B cell (primary cell): ENCODE data around the gene PDXP. TPM values are rescaled to one million over a fixed set of nuclear protein-coding genes. Genes with fewer than 3 reads are reported as not detected.
A peak's percentile ranks its signal among the peaks of the same experiment; 100 is the strongest.

Experiments
- ATAC-seq: fragments of 200-7000 bp; cut with Tn5 transposase; one replicate; pipeline ENCODE4 v1.10.0; 2021; ENCODE audit warnings: low read depth, mild to moderate bottlenecking, moderate number of reproducible peaks, moderate library complexity
- CTCF ChIA-PET: fragments of 350-600 bp; sonication (Branson Sonifier 250); formaldehyde crosslinking; loops from one replicate; lab custom pipeline; 2021; ENCODE audit warnings: antibody characterized with exemption, inconsistent platforms; lab: Charles Lee
- POLR2A ChIA-PET: fragments of 350-600 bp; sonication (Branson Sonifier 250); formaldehyde crosslinking; loops from one replicate; lab custom pipeline; 2021; ENCODE audit warnings: antibody characterized with exemption; lab: Charles Lee
- DNase-seq: peaks from one replicate; pipeline ENCODE4 v3.0.0; 2013
- H2AFZ ChIP-seq: 2 replicates; pipeline ENCODE4 v1.6.1; 2012; ENCODE audit warnings: mild to moderate bottlenecking, low read depth, low read length; ENCODE audit not compliant: insufficient read depth, poor library complexity, severe bottlenecking
- H3K27ac ChIP-seq, 2 donors: 1 replicate in 1 of 2; 2 replicates in 1 of 2; pipeline ENCODE4 v1.5.1; 2012 to 2013; ENCODE audit warnings: low read length in 2 of 2, mild to moderate bottlenecking in 2 of 2, moderate library complexity in 1 of 2
- H3K27me3 ChIP-seq, 4 experiments: fragments of 200-600 bp in 1 of 4; sonication (generic) in 1 of 4; replicated peaks in 1 of 4; 1 replicate in 2 of 4; 2 replicates in 2 of 4; pipeline versions ENCODE4 v1.6.1 to v1.7.0; 2013 to 2016; ENCODE audit warnings: low read length in 3 of 4, mild to moderate bottlenecking in 2 of 4, mixed read lengths in 1 of 4, moderate library complexity in 1 of 4; ENCODE audit not compliant: insufficient read depth in 4 of 4, control insufficient read depth in 3 of 4; ENCODE audit errors: control extremely low read depth in 1 of 4
- H3K36me3 ChIP-seq, 2 experiments: replicated peaks in 1 of 2; 1 replicate in 1 of 2; 2 replicates in 1 of 2; pipeline versions ENCODE4 v1.6.1 to v1.7.1; 2013; ENCODE audit warnings: low read length in 1 of 2; ENCODE audit not compliant: insufficient read depth in 2 of 2, control insufficient read depth in 1 of 2; ENCODE audit errors: control extremely low read depth in 1 of 2, extremely low read depth in 1 of 2
- H3K4me1 ChIP-seq, 2 donors: fragments of 200-600 bp in 1 of 2; sonication (generic) in 1 of 2; 1 replicate in 1 of 2; 2 replicates in 1 of 2; pipeline versions ENCODE4 v1.5.1 to v1.6.1; 2013 to 2017; ENCODE audit warnings: low read length in 2 of 2; ENCODE audit not compliant: control insufficient read depth in 2 of 2, insufficient read depth in 2 of 2
- H3K4me2 ChIP-seq: replicated peaks from 2 replicates; pipeline ENCODE3; 2012; ENCODE audit warnings: mild to moderate bottlenecking, low read depth, low read length; ENCODE audit not compliant: poor library complexity, severe bottlenecking
- H3K4me3 ChIP-seq, 5 experiments: fragments of 200-600 bp in 1 of 5; sonication (generic) in 1 of 5; 1 replicate in 3 of 5; 2 replicates in 2 of 5; pipeline versions ENCODE4 v1.5.1 to v1.7.0; 2011 to 2016; ENCODE audit warnings: low read length in 4 of 5, mild to moderate bottlenecking in 4 of 5, low read depth in 2 of 5, control low read depth in 1 of 5, moderate library complexity in 1 of 5; ENCODE audit not compliant: insufficient read depth in 1 of 5; ENCODE audit errors: control extremely low read depth in 1 of 5, extremely low read depth in 1 of 5
- H3K79me2 ChIP-seq: fragments of 200-600 bp; sonication (generic); one replicate; pipeline ENCODE4 v1.6.0; 2016; ENCODE audit warnings: low read length; ENCODE audit not compliant: control insufficient read depth, insufficient read depth
- H3K9ac ChIP-seq: fragments of 200-600 bp; sonication (generic); 2 replicates; pipeline ENCODE4 v1.6.1; 2017; ENCODE audit warnings: mild to moderate bottlenecking, low read length, moderate library complexity
- H3K9me3 ChIP-seq, 3 donors: one replicate each; pipeline versions ENCODE4 v1.6.1 to v1.7.1; 2013; ENCODE audit warnings: low read length in 2 of 3; ENCODE audit not compliant: control insufficient read depth in 2 of 3, insufficient read depth in 1 of 3; ENCODE audit errors: control extremely low read depth in 1 of 3
- H4K20me1 ChIP-seq: 2 replicates; pipeline ENCODE4 v1.6.0; 2012; ENCODE audit warnings: mild to moderate bottlenecking, low read length; ENCODE audit not compliant: insufficient read depth, control insufficient read depth, poor library complexity, severe bottlenecking
- H3K27ac Mint-ChIP-seq: one replicate; pipeline ENCODE4 v1.8.0; 2021; ENCODE audit warnings: mixed read lengths
- H3K27me3 Mint-ChIP-seq: one replicate; pipeline ENCODE4 v1.8.0; 2021; ENCODE audit warnings: mixed read lengths
- H3K4me1 Mint-ChIP-seq: one replicate; pipeline ENCODE4 v1.8.0; 2021; ENCODE audit warnings: mixed read lengths
- H3K4me3 Mint-ChIP-seq: one replicate; pipeline ENCODE4 v1.8.0; 2021; ENCODE audit warnings: mixed read lengths
- H3K9me3 Mint-ChIP-seq: one replicate; pipeline ENCODE4 v1.8.0; 2022; ENCODE audit warnings: mixed read lengths; ENCODE audit not compliant: insufficient read depth
- CTCF ChIP-seq: fragments of 200-600 bp; IDR thresholded peaks from one replicate; pipeline ENCODE4 v1.8.0; 2022; ENCODE audit warnings: antibody characterized with exemption, mild to moderate bottlenecking
- WGBS: methylation state at CpG from one replicate; pipeline ENCODE4 v1.1.5; 2013; ENCODE audit warnings: missing lambda C conversion rate; ENCODE audit not compliant: insufficient coverage; 5-methylcytosine and 5-hydroxymethylcytosine counted together
- intact Hi-C: fragments of 100-400 bp; cut with micrococcal nuclease; formaldehyde crosslinking; loops from one replicate; pipeline ENCODE4 v1.10.0; 2022
- polyA plus RNA-seq: library from polyadenylated mRNA; depleted of rRNA; stranded (reverse); fragments of >200 nt; gene quantifications from 2 replicates; pipeline ENCODE4 v1.2.3, GENCODE V29; 2012
- total RNA-seq, 2 donors: library from RNA; stranded (reverse); fragments of 120-200 nt in 1 of 2; gene quantifications; 1 replicate in 1 of 2; 2 replicates in 1 of 2; pipeline versions ENCODE4 v1.2.3 to v1.2.4, GENCODE V29; 2013 to 2022

The PDXP gene
- total and polyA plus RNA-seq, 2 donors (not counting 1 experiment from before 2014, with no cell fraction given), result 16.6 to 17.5 TPM

GRCh38 chr22:37638391-37639069 is 20.0 kb upstream of the PDXP start:
- TF ChIP-seq CTCF, result no peak
- H3K9me3 ChIP-seq, result no peaks in the 10 kb centered on the region
- ATAC-seq (no peak), DNase-seq (peak; percentile 51)
- H3K4me1 ChIP-seq, result peaks cover 68 to 83% of the 10 kb centered on the region in 2 donors
- H4K20me1 ChIP-seq, result peaks cover 15% of the 10 kb centered on the region
- peak overlapping the region; percentile 46 to 79 for H3K27ac ChIP-seq
- WGBS, result 21% methylated on average over 8 of the region's 11 CpGs
- peak overlapping the region; percentile 69 for H2AFZ ChIP-seq
- H3K36me3 ChIP-seq, result peaks cover 0 to 21% of the 10 kb centered on the region in 2 experiments
- H3K27me3 Mint-ChIP-seq, result no peaks in the 10 kb centered on the region
- peak overlapping the region; percentile 94 for H3K4me2 ChIP-seq
- peaks cover 21% of the 10 kb centered on the region for H3K79me2 ChIP-seq
- peak overlapping the region; percentile 77 for H3K27ac Mint-ChIP-seq
- peak overlapping the region; percentile 77 for H3K9ac ChIP-seq
- H3K9me3 Mint-ChIP-seq, result no peaks in the 10 kb centered on the region
- CTCF ChIA-PET, result interaction anchor here (0.6 to 22.4 kb wide), 6 partner anchors 18 to 1489 kb away, joined by 3 to 620 read pairs (median 4); partner anchors contain the start of genes GGA1, LGALS1 and NOL12
- peak overlapping the region; percentile 85 for H3K4me3 Mint-ChIP-seq
- POLR2A ChIA-PET, result interaction anchor here (1.3 to 2.0 kb wide), 3 partner anchors 12 to 48 kb away, joined by 4 to 11 read pairs (median 11); partner anchors contain the start of gene NOL12
- intact Hi-C loops, result loop anchor here (1.0 kb wide), 1 partner anchor 15 kb away; no protein-coding TSS in a partner anchor
- peak overlapping the region in 4 of 5 experiments; percentile 67 to 76 (median 74) for H3K4me3 ChIP-seq
- H3K27me3 ChIP-seq, result no peaks in the 10 kb centered on the region
- H3K4me1 Mint-ChIP-seq, result peaks cover 73% of the 10 kb centered on the region
